Colon (tissue), 2 donors: ENCODE data around the gene MYO5B.
"Not testable (repeated sequence)": the region's sequence is repeated elsewhere in the genome, so short reads cannot be mapped to it uniquely, and the experiment has no call there.

ENCODE experiments used
- FAIRE-seq: peaks from 2 replicates; lab custom pipeline; 2012; peaks lifted over from hg19 to GRCh38; lab: Jason Lieb, UNC
- donor health status: control.
- donor health status: control.

The MYO5B gene

GRCh38 chr18:50099725-50100407, 95.1 kb downstream of the MYO5B start:
- no peak for FAIRE-seq

- FAIRE-seq: peak; percentile 49
Measured at GRCh38 chr18:50097702-50098101, 97.2 kb downstream of the MYO5B start.

- no peak for FAIRE-seq
Measured at GRCh38 chr18:50096766-50097435, 98.0 kb downstream of the MYO5B start.

GRCh38 chr18:50094786-50095185, 100.2 kb downstream of the MYO5B start:
- not testable (repeated sequence) for FAIRE-seq

- no peak for FAIRE-seq
Measured at GRCh38 chr18:50094221-50094773, 100.7 kb downstream of the MYO5B start.

- no peak for FAIRE-seq
Measured at GRCh38 chr18:50093366-50094064, 101.4 kb downstream of the MYO5B start.

- no peak for FAIRE-seq
Measured at GRCh38 chr18:50092245-50092805, 102.6 kb downstream of the MYO5B start.

GRCh38 chr18:50091509-50092244, 103.3 kb downstream of the MYO5B start:
- no peak for FAIRE-seq

GRCh38 chr18:50090370-50091312, 104.3 kb downstream of the MYO5B start:
- no peak for FAIRE-seq

- FAIRE-seq: no peak
Measured at GRCh38 chr18:50089702-50090101, 105.2 kb downstream of the MYO5B start.

- no peak for FAIRE-seq
Measured at GRCh38 chr18:50083708-50084107, 111.2 kb downstream of the MYO5B start.

GRCh38 chr18:50080932-50081560, 113.9 kb downstream of the MYO5B start:
- FAIRE-seq: no peak

GRCh38 chr18:50080316-50080715, 114.6 kb downstream of the MYO5B start:
- FAIRE-seq: no peak

GRCh38 chr18:50079571-50080295, 115.2 kb downstream of the MYO5B start:
- FAIRE-seq: no peak

- no peak for FAIRE-seq
Measured at GRCh38 chr18:50076277-50076676, 118.7 kb downstream of the MYO5B start.

- no peak for FAIRE-seq
Measured at GRCh38 chr18:50075772-50076171, 119.2 kb downstream of the MYO5B start.

GRCh38 chr18:50074404-50074803, 120.5 kb downstream of the MYO5B start:
- no peak for FAIRE-seq

GRCh38 chr18:50073319-50073718, 121.6 kb downstream of the MYO5B start:
- no peak for FAIRE-seq

GRCh38 chr18:50072146-50072545, 122.8 kb downstream of the MYO5B start:
- FAIRE-seq: no peak

GRCh38 chr18:50071397-50071796, 123.5 kb downstream of the MYO5B start:
- no peak for FAIRE-seq
